T1000 (cell line): ENCODE measurements around the gene ABCF2.

Source experiments
- DNase-seq: peaks from one replicate; lab custom pipeline; 2025; ENCODE audit warnings: mixed read lengths; lab: John Stamatoyannopoulos, UW

Gene ABCF2

DNA sequence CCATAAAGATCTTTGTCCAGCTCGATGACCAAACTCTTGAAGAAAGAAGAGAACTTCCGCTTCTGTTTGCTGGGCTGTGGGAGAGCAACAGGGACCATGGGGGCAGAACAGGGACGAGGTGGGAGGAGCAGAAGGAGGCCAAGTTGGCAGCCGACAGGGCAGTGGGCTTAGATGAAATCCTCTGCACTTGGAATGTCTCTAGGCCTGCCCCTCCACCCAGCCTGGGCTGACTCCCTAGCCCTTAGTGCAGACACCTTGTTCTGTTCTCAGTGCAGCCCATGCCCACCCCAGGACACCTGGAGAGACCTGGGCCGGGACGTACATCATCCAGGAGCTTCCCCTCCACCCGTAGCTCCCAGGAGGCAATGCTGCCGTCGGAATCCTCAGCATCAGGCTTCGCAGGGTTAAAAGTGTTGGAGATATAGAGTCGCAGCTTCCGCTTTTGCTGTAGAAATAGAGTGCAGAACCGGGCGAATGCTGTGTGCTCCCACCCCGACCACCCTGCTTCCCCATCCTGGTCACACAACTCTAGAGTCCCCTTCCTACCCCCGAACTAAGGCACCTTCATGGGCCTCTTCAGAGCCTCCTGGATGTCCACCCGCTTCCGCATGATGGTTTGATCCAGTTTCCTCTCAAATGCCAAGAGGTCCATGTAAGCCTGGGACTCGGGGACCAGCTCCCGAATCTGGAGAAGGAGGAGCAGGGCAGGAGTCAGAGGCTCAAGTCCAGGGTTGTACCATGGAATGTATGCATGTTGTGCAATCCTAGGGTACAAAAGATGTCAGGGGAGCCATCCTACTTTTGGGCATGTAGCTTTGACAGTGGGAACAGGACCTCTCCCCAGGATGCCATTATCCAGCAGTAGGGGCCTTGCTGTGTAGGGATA lies 15.4 kb upstream of the ABCF2 start:
- DNase-seq, result no peak

- no peak for DNase-seq
Measured at GRCh38 chr7:151241755-151242096, 14.7 kb upstream of the ABCF2 start.

GRCh38 chr7:151240942-151241754 lies 14.1 kb upstream of the ABCF2 start:
- no peak for DNase-seq

- no peak for DNase-seq
Measured at GRCh38 chr7:151240536-151240935, 13.5 kb upstream of the ABCF2 start.

- DNase-seq, result no peak
Measured at GRCh38 chr7:151239837-151240459, 12.9 kb upstream of the ABCF2 start.

GRCh38 chr7:151238924-151239836 lies 12.2 kb upstream of the ABCF2 start:
- no peak for DNase-seq

GRCh38 chr7:151238190-151238810 lies 11.3 kb upstream of the ABCF2 start:
- DNase-seq, result no peak

- no peak for DNase-seq
Measured at GRCh38 chr7:151237244-151238189, 10.5 kb upstream of the ABCF2 start.

DNA sequence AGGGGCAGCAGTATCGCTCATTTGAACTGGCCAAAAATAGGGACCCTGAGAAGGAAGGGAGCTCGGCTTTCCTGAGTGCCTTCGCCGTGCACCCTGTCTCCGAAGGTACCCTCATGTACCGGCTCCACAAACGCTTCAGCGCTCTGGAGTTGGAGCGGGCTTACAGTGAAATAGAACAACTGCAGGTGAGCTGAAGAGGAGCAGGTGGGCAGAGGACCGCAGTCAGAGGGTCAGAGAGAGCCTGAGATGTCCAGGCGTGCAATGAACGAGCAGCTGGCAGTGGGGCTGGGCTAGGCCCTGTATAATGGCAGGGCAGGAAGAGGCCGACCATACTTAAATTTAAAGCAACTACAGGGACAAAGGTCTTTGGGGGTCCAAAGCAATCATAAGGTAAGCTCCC lies 9.4 kb upstream of the ABCF2 start:
- DNase-seq, result no peak

- no peak for DNase-seq
Measured at GRCh38 chr7:151235091-151235787, 8.2 kb upstream of the ABCF2 start.

DNA sequence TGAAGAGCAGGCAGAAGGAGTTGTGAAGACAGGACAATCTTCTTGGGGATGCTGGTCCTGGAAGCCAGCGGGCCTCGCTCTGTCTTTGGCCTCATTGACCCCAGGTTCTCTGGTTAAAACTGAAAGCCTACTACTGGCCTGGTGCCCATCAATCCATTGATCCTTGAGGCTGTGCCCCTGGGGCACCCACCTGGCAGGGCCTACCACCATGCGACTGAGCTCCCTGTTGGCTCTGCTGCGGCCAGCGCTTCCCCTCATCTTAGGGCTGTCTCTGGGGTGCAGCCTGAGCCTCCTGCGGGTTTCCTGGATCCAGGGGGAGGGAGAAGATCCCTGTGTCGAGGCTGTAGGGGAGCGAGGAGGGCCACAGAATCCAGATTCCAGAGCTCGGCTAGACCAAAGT lies 6.8 kb upstream of the ABCF2 start:
- DNase-seq, result no peak

DNA sequence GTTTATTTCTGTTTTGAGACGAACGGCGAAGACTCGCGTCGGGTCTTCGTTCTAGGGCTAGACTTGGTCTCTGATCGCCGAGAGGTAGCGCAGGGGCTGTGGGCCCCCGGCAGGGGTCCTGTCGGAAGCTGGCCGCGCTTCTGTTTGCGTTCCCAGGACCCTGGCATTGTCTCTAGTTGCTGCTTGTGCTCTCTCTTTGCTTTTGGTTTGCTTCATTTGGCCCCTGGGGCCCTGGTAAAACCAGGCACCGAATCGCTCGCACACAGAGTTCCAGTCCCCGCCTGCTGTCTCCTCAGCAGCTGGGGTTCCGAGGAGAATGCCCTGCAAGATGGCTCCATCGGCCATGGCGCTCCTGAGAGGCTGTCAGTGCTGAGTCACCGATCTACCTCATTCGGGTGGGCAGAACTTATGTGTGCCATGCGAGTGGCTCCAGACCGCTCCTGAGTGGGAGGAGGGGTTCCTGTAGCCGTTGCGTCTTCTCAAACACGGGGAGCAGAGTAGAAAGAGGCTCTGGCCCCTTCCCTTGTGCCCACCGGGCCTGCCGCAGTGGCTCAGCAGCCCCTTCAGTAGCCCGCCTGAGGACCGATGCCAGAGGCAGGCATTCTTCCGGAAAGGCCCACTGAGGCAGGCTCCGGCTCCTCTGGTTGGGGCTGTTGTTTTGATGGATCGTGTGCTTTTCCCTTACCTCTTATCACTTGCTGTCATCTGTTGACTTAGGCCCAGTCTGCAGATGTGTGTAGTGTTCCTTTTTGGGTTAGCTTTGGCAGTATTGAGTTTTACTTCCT lies 6.1 kb upstream of the ABCF2 start:
- DNase-seq, result peak; percentile 22

- peak; percentile 63 for DNase-seq
Measured at GRCh38 chr7:151232091-151232916, 5.3 kb upstream of the ABCF2 start, which contains the start of gene CHPF2. Gene CHPF2, plus strand, starts transcription at chr7:151232483. Its CDS starts 1,529 bp downstream, at chr7:151234012.

DNA sequence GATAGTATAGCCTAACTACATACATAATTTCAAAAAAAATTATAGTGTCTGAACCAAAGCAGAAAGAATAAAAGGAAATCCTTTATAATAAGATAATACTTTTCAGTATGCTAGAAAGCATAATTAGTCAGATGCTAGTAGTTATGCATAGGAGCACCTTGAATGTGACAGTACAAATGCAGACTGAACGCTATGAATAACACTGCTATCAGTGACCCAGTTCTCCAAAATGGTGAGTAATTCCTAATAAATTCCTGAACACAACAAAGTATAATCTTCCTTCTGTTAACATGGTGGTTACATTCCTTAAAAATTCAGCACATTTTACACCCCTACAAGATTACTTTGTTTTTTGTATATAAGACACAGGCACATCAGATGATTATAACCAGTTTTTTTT lies 4.1 kb upstream of the ABCF2 start:
- DNase-seq, result no peak

DNA sequence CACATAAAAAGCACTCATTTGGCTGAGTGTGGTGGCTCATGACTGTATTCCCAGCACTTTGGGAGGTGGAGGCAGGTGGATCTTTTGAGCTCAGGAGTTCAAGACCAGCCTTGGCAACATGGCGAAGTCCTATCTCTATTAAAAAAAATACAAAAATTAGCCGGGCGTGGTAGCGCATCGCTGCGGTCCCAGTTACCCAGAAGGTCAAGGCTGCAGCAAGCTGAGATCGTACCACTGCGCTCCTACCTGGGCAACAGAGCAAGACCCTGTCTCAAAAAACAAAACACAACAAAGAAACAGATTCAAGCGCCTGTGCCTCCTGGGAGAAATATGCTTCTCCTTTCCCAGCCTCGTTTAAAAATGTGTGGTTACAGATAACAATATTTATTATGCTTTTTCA lies 2.2 kb upstream of the ABCF2 start:
- DNase-seq, result no peak

DNA sequence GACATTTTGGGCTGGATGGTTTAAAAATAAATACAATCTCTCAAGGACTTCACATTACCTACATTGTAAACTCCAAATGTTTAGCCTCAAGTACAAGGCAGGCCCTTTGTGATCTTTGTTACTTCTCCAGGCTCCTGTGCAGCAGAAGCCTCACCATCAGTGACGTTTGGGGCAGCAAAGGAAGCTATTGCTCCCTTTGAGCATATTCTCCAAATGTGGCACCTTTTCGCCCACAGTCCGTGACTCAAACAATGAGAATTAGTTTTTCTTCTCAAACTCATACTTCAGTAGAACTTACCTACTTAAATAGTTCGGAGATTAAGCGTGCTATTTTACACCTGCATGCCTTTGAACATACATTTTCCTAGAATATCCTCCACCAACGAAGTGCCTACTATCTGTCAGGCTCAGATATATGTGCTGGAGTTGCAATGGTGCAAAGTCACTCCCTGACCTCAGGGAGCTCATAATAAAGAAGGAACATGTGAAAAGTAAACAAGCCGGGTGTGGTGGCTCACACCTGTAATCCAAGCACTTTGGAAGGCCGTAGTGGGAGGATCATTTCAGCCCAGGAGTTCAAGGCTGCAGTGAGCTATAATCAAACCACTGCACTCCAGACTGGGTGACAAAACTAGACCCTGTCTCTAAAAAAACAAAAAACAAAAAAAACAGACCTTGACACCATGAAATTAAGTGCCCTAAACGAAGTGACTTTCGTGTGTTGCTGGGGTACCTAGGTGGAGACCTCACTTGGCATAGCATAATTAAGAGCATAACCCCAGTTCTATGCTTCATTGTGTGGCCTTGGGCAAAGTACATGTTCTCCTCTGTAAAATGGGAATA lies 1.2 kb upstream of the ABCF2 start:
- no peak for DNase-seq

DNA sequence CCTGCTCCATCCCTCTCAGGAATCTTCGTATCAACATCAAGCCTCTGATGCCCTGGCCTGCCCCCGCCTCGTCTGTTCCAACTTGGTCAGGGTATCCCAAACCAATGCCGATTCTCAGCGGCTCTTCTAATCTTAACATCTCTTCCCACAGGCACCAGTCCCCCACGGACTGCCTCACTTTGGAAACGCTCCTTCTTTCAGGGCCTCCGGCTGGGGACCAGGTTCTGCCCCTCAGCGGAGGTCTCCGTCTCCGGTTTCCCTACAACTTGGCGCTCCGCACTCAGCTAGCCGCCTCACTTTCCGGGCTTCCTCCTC lies 488 bp downstream of the ABCF2 start:
- DNase-seq, result no peak
